B cell (primary cell): ENCODE measurements around the gene IFIT1B. TPM values are rescaled to one million over a fixed set of nuclear protein-coding genes. Genes with fewer than 3 reads are reported as not detected.
A peak's percentile ranks its signal among the peaks of the same experiment; 100 is the strongest.

Experiments used
- ATAC-seq: fragments of 200-7000 bp; cut with Tn5 transposase; one replicate; pipeline ENCODE4 v1.10.0; 2021; ENCODE audit warnings: low read depth, mild to moderate bottlenecking, moderate number of reproducible peaks, moderate library complexity
- CTCF ChIA-PET: fragments of 350-600 bp; sonication (Branson Sonifier 250); formaldehyde crosslinking; loops from one replicate; lab custom pipeline; 2021; ENCODE audit warnings: antibody characterized with exemption, inconsistent platforms; lab: Charles Lee
- POLR2A ChIA-PET: fragments of 350-600 bp; sonication (Branson Sonifier 250); formaldehyde crosslinking; loops from one replicate; lab custom pipeline; 2021; ENCODE audit warnings: antibody characterized with exemption; lab: Charles Lee
- DNase-seq: peaks from one replicate; pipeline ENCODE4 v3.0.0; 2013
- H2AFZ ChIP-seq: 2 replicates; pipeline ENCODE4 v1.6.1; 2012; ENCODE audit warnings: mild to moderate bottlenecking, low read depth, low read length; ENCODE audit not compliant: insufficient read depth, poor library complexity, severe bottlenecking
- H3K27ac ChIP-seq, 2 donors: 1 replicate in 1 of 2; 2 replicates in 1 of 2; pipeline ENCODE4 v1.5.1; 2012 to 2013; ENCODE audit warnings: low read length in 2 of 2, mild to moderate bottlenecking in 2 of 2, moderate library complexity in 1 of 2
- H3K27me3 ChIP-seq, 4 experiments: fragments of 200-600 bp in 1 of 4; sonication (generic) in 1 of 4; replicated peaks in 1 of 4; 1 replicate in 2 of 4; 2 replicates in 2 of 4; pipeline versions ENCODE4 v1.6.1 to v1.7.0; 2013 to 2016; ENCODE audit warnings: low read length in 3 of 4, mild to moderate bottlenecking in 2 of 4, mixed read lengths in 1 of 4, moderate library complexity in 1 of 4; ENCODE audit not compliant: insufficient read depth in 4 of 4, control insufficient read depth in 3 of 4; ENCODE audit errors: control extremely low read depth in 1 of 4
- H3K36me3 ChIP-seq, 2 experiments: replicated peaks in 1 of 2; 1 replicate in 1 of 2; 2 replicates in 1 of 2; pipeline versions ENCODE4 v1.6.1 to v1.7.1; 2013; ENCODE audit warnings: low read length in 1 of 2; ENCODE audit not compliant: insufficient read depth in 2 of 2, control insufficient read depth in 1 of 2; ENCODE audit errors: control extremely low read depth in 1 of 2, extremely low read depth in 1 of 2
- H3K4me1 ChIP-seq, 2 donors: fragments of 200-600 bp in 1 of 2; sonication (generic) in 1 of 2; 1 replicate in 1 of 2; 2 replicates in 1 of 2; pipeline versions ENCODE4 v1.5.1 to v1.6.1; 2013 to 2017; ENCODE audit warnings: low read length in 2 of 2; ENCODE audit not compliant: control insufficient read depth in 2 of 2, insufficient read depth in 2 of 2
- H3K4me2 ChIP-seq: replicated peaks from 2 replicates; pipeline ENCODE3; 2012; ENCODE audit warnings: mild to moderate bottlenecking, low read depth, low read length; ENCODE audit not compliant: poor library complexity, severe bottlenecking
- H3K4me3 ChIP-seq, 5 experiments: fragments of 200-600 bp in 1 of 5; sonication (generic) in 1 of 5; 1 replicate in 3 of 5; 2 replicates in 2 of 5; pipeline versions ENCODE4 v1.5.1 to v1.7.0; 2011 to 2016; ENCODE audit warnings: low read length in 4 of 5, mild to moderate bottlenecking in 4 of 5, low read depth in 2 of 5, control low read depth in 1 of 5, moderate library complexity in 1 of 5; ENCODE audit not compliant: insufficient read depth in 1 of 5; ENCODE audit errors: control extremely low read depth in 1 of 5, extremely low read depth in 1 of 5
- H3K79me2 ChIP-seq: fragments of 200-600 bp; sonication (generic); one replicate; pipeline ENCODE4 v1.6.0; 2016; ENCODE audit warnings: low read length; ENCODE audit not compliant: control insufficient read depth, insufficient read depth
- H3K9ac ChIP-seq: fragments of 200-600 bp; sonication (generic); 2 replicates; pipeline ENCODE4 v1.6.1; 2017; ENCODE audit warnings: mild to moderate bottlenecking, low read length, moderate library complexity
- H3K9me3 ChIP-seq, 3 donors: one replicate each; pipeline versions ENCODE4 v1.6.1 to v1.7.1; 2013; ENCODE audit warnings: low read length in 2 of 3; ENCODE audit not compliant: control insufficient read depth in 2 of 3, insufficient read depth in 1 of 3; ENCODE audit errors: control extremely low read depth in 1 of 3
- H4K20me1 ChIP-seq: 2 replicates; pipeline ENCODE4 v1.6.0; 2012; ENCODE audit warnings: mild to moderate bottlenecking, low read length; ENCODE audit not compliant: insufficient read depth, control insufficient read depth, poor library complexity, severe bottlenecking
- H3K27ac Mint-ChIP-seq: one replicate; pipeline ENCODE4 v1.8.0; 2021; ENCODE audit warnings: mixed read lengths
- H3K27me3 Mint-ChIP-seq: one replicate; pipeline ENCODE4 v1.8.0; 2021; ENCODE audit warnings: mixed read lengths
- H3K4me1 Mint-ChIP-seq: one replicate; pipeline ENCODE4 v1.8.0; 2021; ENCODE audit warnings: mixed read lengths
- H3K4me3 Mint-ChIP-seq: one replicate; pipeline ENCODE4 v1.8.0; 2021; ENCODE audit warnings: mixed read lengths
- H3K9me3 Mint-ChIP-seq: one replicate; pipeline ENCODE4 v1.8.0; 2022; ENCODE audit warnings: mixed read lengths; ENCODE audit not compliant: insufficient read depth
- EZH2 ChIP-seq: IDR thresholded peaks from 2 replicates; pipeline ENCODE4 v1.6.1; 2012; ENCODE audit warnings: borderline replicate concordance, low read depth, mild to moderate bottlenecking, moderate library complexity, low read length; ENCODE audit not compliant: insufficient read depth, poor library complexity, severe bottlenecking
- WGBS: methylation state at CpG from one replicate; pipeline ENCODE4 v1.1.5; 2013; ENCODE audit warnings: missing lambda C conversion rate; ENCODE audit not compliant: insufficient coverage; 5-methylcytosine and 5-hydroxymethylcytosine counted together
- intact Hi-C: fragments of 100-400 bp; cut with micrococcal nuclease; formaldehyde crosslinking; loops from one replicate; pipeline ENCODE4 v1.10.0; 2022
- polyA plus RNA-seq: library from polyadenylated mRNA; depleted of rRNA; stranded (reverse); fragments of >200 nt; gene quantifications from 2 replicates; pipeline ENCODE4 v1.2.3, GENCODE V29; 2012
- total RNA-seq, 2 donors: library from RNA; stranded (reverse); fragments of 120-200 nt in 1 of 2; gene quantifications; 1 replicate in 1 of 2; 2 replicates in 1 of 2; pipeline versions ENCODE4 v1.2.3 to v1.2.4, GENCODE V29; 2013 to 2022
- TF ChIP-seq, protein P1 (sequence below): fragments of 200-600 bp; IDR thresholded peaks from one replicate; pipeline ENCODE4 v1.8.0; 2022; ENCODE audit warnings: antibody characterized with exemption, mild to moderate bottlenecking

The IFIT1B gene
- total and polyA plus RNA-seq, 2 donors (not counting 1 experiment from before 2014, with no cell fraction given), result not detected

- Histone ChIP-seq H3K9me3 (no peaks in the 10 kb centered on the region), H3K27ac (peak overlapping the region in 1 of 2 donors; percentile 41), H3K4me2 (peak overlapping the region; percentile 55), H3K4me1 (peaks cover 6 to 8% of the 10 kb centered on the region in 2 donors), H3K27me3 (no peaks in the 10 kb centered on the region), H3K4me3 (peak overlapping the region in 1 of 5 experiments; percentile 25), H3K79me2 (no peaks in the 10 kb centered on the region), H2AFZ (peak overlapping the region; percentile 47), H3K36me3 (no peaks in the 10 kb centered on the region), H3K9ac (no peak overlapping the region), H4K20me1 (no peaks in the 10 kb centered on the region)
- peaks cover 17% of the 10 kb centered on the region for H3K4me1 Mint-ChIP-seq
- CTCF ChIA-PET, result interaction anchor here (0.6 to 1.2 kb wide), 5 partner anchors 9 to 106 kb away, joined by 3 read pairs; partner anchors contain the start of gene IFIT2
- POLR2A ChIA-PET, result no interaction called here
- H3K4me3 Mint-ChIP-seq, result peak overlapping the region; percentile 2
- DNase-seq (peak; percentile 26), ATAC-seq (no peak)
- H3K27me3 Mint-ChIP-seq, result no peaks in the 10 kb centered on the region
- WGBS, result 73% methylated on average over 2 of the region's 6 CpGs
- TF ChIP-seq, protein P1, sequence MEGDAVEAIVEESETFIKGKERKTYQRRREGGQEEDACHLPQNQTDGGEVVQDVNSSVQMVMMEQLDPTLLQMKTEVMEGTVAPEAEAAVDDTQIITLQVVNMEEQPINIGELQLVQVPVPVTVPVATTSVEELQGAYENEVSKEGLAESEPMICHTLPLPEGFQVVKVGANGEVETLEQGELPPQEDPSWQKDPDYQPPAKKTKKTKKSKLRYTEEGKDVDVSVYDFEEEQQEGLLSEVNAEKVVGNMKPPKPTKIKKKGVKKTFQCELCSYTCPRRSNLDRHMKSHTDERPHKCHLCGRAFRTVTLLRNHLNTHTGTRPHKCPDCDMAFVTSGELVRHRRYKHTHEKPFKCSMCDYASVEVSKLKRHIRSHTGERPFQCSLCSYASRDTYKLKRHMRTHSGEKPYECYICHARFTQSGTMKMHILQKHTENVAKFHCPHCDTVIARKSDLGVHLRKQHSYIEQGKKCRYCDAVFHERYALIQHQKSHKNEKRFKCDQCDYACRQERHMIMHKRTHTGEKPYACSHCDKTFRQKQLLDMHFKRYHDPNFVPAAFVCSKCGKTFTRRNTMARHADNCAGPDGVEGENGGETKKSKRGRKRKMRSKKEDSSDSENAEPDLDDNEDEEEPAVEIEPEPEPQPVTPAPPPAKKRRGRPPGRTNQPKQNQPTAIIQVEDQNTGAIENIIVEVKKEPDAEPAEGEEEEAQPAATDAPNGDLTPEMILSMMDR, result no peak
- no peak for TF ChIP-seq EZH2
- intact Hi-C loops, result no loop called here
- peak overlapping the region; percentile 26 for H3K27ac Mint-ChIP-seq
- no peaks in the 10 kb centered on the region for H3K9me3 Mint-ChIP-seq
These were observed 14.0 kb upstream of the IFIT1B start for GRCh38 chr10:89363729-89364442.

DNA sequence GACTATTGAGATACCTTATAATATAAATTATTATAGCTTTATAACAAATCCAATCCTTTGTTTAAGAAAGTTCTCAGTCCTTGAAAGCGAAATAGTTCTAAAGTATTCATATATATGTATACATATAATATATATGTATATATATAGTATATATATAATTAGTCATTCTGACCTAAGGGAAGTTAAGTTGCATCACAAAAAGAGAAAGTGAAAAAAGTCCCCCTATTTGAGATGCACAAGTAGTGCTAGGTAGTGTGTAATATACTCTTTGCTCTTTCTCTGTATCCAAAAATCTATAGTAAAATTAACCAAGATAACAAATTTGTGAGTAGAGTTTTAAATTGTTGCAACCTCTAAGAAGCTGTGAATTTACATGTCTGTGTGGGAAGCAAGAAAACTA lies 13.3 kb upstream of the IFIT1B start:
- no peak overlapping the region for H3K4me2 ChIP-seq
- ATAC-seq (no peak), DNase-seq (no peak)
- no peaks in the 10 kb centered on the region for H3K9me3 ChIP-seq
- H2AFZ ChIP-seq, result no peak overlapping the region
- H3K27ac ChIP-seq, result no peak overlapping the region
- H3K4me3 ChIP-seq, result no peak overlapping the region
- intact Hi-C loops, result no loop called here
- CTCF ChIA-PET, result interaction anchor here (0.6 to 1.0 kb wide), 3 partner anchors 9 to 106 kb away, joined by 3 read pairs; no protein-coding TSS in a partner anchor
- no peaks in the 10 kb centered on the region for H3K27me3 Mint-ChIP-seq
- H3K9ac ChIP-seq, result no peak overlapping the region
- no peak overlapping the region for H3K27ac Mint-ChIP-seq
- H3K79me2 ChIP-seq, result no peaks in the 10 kb centered on the region
- H3K4me1 ChIP-seq, result peaks cover 6 to 8% of the 10 kb centered on the region in 2 donors
- TF ChIP-seq, protein P1, result no peak
- no peak for TF ChIP-seq EZH2
- peaks cover 17% of the 10 kb centered on the region for H3K4me1 Mint-ChIP-seq
- POLR2A ChIA-PET, result no interaction called here
- no peak overlapping the region for H3K4me3 Mint-ChIP-seq
- no peaks in the 10 kb centered on the region for H3K36me3 ChIP-seq
- WGBS, result no CpG with 5 or more reads among the region's 1 CpG
- H3K9me3 Mint-ChIP-seq, result no peaks in the 10 kb centered on the region
- no peaks in the 10 kb centered on the region for H3K27me3 ChIP-seq
- no peaks in the 10 kb centered on the region for H4K20me1 ChIP-seq
